Measurements from ENCODE around the gene TMC1.

- TF ChIP-seq POLR2A (IDR thresholded peaks at IDR 0.05; ENCODE audit: low read depth, low read length) (no peak), TAF1 (IDR thresholded peaks at IDR 0.05; ENCODE audit: borderline replicate concordance, low read depth, low read length) (no peak), POLR2AphosphoS5 (IDR thresholded peaks at IDR 0.05; ENCODE audit: low read depth, low read length) (no peak)
Observed at GRCh38 chr9:72537671-72538070, 16.3 kb downstream of the TMC1 start.

Data from GM12892 (cell line).